Thyroid gland (tissue), 4 donors: ENCODE results near the gene ST6GALNAC3. TPM values are rescaled to one million over a fixed set of nuclear protein-coding genes. Genes with fewer than 3 reads are reported as not detected.

Experiments used
- DNase-seq, 2 donors: peaks; one replicate each; pipeline ENCODE4 v3.0.0-alpha.2; 2019
- H3K27ac ChIP-seq, 3 donors: fragments of 200-600 bp; sonication (generic); 1 replicate in 2 of 3; 2 replicates in 1 of 3; pipeline ENCODE4 v1.5.1; 2016 to 2019; ENCODE audit warnings: mild to moderate bottlenecking in 1 of 3, moderate library complexity in 1 of 3
- H3K27me3 ChIP-seq: fragments of 200-600 bp; sonication (generic); one replicate; pipeline ENCODE4 v1.5.1; 2019
- H3K36me3 ChIP-seq, 2 donors: fragments of 200-600 bp; sonication (generic); one replicate each; pipeline ENCODE4 v1.5.1; 2016 to 2019
- H3K4me1 ChIP-seq, 2 donors: fragments of 200-600 bp; sonication (generic); one replicate each; pipeline ENCODE4 v1.5.1; 2017 to 2019
- H3K4me3 ChIP-seq, 3 donors: fragments of 200-600 bp; sonication (generic); replicated peaks in 1 of 3; 1 replicate in 2 of 3; 2 replicates in 1 of 3; pipeline ENCODE4 v1.5.1; 2016; ENCODE audit warnings: mild to moderate bottlenecking in 1 of 3
- H3K9me3 ChIP-seq: fragments of 200-600 bp; sonication (generic); one replicate; pipeline ENCODE4 v1.5.1; 2017
- POLR2A ChIP-seq, 2 donors: fragments of 450-650 bp; IDR thresholded peaks; one replicate each; pipeline ENCODE4 v1.6.1; 2017; ENCODE audit warnings: antibody characterized with exemption in 2 of 2, mild to moderate bottlenecking in 2 of 2, moderate library complexity in 1 of 2
- whole genome bisulfite sequencing, 2 donors: methylation state at CpG; one replicate each; pipeline ENCODE4 v1.1.5; 2017; 5-methylcytosine and 5-hydroxymethylcytosine counted together
- intact Hi-C: fragments of 100-400 bp; cut with DNase I; formaldehyde crosslinking; loops from one replicate; pipeline ENCODE4 v1.15.1; 2023
- total RNA-seq, 4 donors: library from RNA; depleted of rRNA; stranded (reverse); fragments of >200 nt; gene quantifications; one replicate each; pipeline ENCODE4 v1.2.3, GENCODE V29; 2016
- TF ChIP-seq, protein P1 (sequence below), 6 experiments: fragments of 200-600 bp in 3 of 6; fragments of 450-650 bp in 3 of 6; sonication (generic) in 3 of 6; IDR thresholded peaks; one replicate each; pipeline ENCODE4 v1.5.1; 2016 to 2019; ENCODE audit warnings: antibody characterized with exemption in 6 of 6, mild to moderate bottlenecking in 2 of 6, inconsistent platforms in 1 of 6, moderate library complexity in 1 of 6

ST6GALNAC3 gene
- total RNA-seq, 4 donors from 2014 or later = 17.4 to 35.6 (median 31.6) TPM

DNA sequence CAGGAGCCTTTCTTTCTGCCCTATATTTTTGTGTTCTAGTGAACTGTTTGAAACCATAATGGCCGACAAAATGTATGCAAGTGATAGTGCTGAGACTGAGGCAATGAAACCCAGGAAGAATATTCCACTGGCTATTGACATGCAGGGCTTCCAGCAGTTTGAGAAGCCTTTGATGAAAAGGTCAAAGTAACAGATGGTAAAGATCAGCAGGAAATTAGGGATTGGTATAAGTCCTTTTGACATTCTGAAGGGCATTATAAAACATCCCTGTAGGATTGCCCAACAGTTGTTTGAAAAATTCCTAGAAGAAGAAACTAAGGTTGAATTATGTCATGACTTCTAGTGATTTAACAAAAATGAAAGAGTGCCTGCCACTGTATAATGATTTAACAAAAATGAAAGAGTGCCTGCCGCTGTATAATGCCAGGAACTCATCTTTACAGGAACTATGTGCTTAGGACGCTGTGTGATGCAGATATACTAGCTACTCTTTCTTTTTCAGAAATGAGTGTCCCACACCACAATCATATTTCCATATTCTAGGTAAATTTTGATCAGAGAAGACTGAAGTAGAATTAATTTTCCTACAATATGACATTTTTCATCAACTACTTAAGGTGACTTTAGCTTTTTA lies 508.8 kb downstream of the ST6GALNAC3 start:
- Histone ChIP-seq H3K36me3 (no peaks in the 10 kb centered on the region), H3K4me3 (no peak overlapping the region), H3K4me1 (no peaks in the 10 kb centered on the region), H3K27ac (no peak overlapping the region), H3K9me3 (no peaks in the 10 kb centered on the region), H3K27me3 (no peaks in the 10 kb centered on the region)
- TF ChIP-seq POLR2A (IDR thresholded peaks at IDR 0.05) = no peak
- TF ChIP-seq, protein P1, sequence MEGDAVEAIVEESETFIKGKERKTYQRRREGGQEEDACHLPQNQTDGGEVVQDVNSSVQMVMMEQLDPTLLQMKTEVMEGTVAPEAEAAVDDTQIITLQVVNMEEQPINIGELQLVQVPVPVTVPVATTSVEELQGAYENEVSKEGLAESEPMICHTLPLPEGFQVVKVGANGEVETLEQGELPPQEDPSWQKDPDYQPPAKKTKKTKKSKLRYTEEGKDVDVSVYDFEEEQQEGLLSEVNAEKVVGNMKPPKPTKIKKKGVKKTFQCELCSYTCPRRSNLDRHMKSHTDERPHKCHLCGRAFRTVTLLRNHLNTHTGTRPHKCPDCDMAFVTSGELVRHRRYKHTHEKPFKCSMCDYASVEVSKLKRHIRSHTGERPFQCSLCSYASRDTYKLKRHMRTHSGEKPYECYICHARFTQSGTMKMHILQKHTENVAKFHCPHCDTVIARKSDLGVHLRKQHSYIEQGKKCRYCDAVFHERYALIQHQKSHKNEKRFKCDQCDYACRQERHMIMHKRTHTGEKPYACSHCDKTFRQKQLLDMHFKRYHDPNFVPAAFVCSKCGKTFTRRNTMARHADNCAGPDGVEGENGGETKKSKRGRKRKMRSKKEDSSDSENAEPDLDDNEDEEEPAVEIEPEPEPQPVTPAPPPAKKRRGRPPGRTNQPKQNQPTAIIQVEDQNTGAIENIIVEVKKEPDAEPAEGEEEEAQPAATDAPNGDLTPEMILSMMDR (IDR thresholded peaks at IDR 0.05) = no peak
- DNase-seq = no peak
- intact Hi-C loops = no loop called here
- WGBS, 2 donors = 85 to 91% methylated on average over 3 of the region's 3 CpGs

DNA sequence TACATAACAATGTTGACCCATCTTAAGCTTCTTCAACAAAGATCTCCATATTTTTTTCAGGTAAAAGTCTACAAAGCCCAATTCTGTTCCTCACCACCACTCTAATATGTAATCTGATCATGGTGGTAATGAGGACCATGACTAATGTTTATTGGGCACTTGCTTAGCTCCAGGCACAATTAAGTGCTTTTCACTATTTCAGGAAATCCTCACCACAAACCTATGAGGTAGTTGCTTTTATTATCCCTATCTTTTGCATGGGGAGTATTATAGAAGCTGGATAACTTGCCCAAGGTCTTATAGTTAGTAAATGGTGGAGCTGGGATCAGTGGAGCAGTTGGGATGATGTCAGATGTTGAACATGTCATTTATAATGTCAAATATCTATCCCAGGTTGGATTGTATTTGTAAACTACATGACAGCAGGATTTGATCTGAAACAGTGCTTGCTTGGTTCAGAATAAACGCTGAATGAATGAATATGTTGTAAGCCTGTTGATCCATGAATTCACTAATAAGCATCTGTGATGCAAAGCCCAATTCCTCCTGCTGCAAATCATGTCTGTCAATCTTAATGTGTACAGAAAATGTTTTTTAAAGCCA lies 509.4 kb downstream of the ST6GALNAC3 start:
- WGBS, 2 donors = 96% methylated on average over 1 of the region's 1 CpG
- intact Hi-C loops = no loop called here
- Histone ChIP-seq H3K36me3 (no peaks in the 10 kb centered on the region), H3K4me1 (no peaks in the 10 kb centered on the region), H3K4me3 (no peak overlapping the region), H3K27ac (no peak overlapping the region), H3K27me3 (no peaks in the 10 kb centered on the region), H3K9me3 (no peaks in the 10 kb centered on the region)
- no peak for DNase-seq
- TF ChIP-seq POLR2A (IDR thresholded peaks at IDR 0.05) = no peak
- TF ChIP-seq, protein P1 (IDR thresholded peaks at IDR 0.05) = no peak

DNA sequence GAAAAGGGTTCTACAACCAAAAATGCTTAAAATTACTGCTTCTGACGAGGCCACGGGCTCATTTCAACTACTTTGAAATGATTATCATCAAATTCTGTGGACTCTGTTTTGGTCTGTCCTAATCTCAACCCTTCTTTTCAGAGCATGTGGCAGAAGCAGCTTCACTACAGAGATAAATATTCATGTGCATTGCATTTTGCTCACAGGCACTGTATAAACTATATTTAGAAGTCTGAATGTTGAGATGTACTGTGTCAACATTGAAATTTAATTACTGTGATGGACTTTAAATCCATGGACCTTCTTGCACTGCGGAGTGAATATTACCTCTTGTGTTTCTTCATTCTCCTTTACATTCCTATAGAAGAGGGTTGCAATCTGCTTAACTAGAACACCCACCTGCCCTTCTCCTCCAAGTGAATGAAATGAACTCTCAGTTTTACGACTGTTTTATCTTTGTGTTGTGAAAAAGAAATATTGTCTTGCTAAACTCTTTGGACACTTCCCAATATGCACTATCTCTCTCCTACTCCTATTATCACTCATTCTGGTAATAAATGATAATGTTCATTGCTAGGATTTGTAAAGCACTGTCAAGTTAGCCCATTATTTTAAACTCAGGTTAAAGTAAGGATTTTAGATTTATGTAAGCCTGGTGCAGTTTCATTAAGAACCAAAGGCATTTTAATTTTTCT lies 511.6 kb downstream of the ST6GALNAC3 start:
- TF ChIP-seq POLR2A (IDR thresholded peaks at IDR 0.05) = no peak
- TF ChIP-seq, protein P1 (IDR thresholded peaks at IDR 0.05) = no peak
- DNase-seq = no peak
- Histone ChIP-seq H3K27me3 (no peaks in the 10 kb centered on the region), H3K9me3 (no peaks in the 10 kb centered on the region), H3K36me3 (no peaks in the 10 kb centered on the region), H3K4me1 (no peaks in the 10 kb centered on the region), H3K4me3 (no peak overlapping the region), H3K27ac (no peak overlapping the region)
- WGBS, 2 donors = 90 to 93% methylated on average over 4 of the region's 4 CpGs
- intact Hi-C loops = no loop called here

DNA sequence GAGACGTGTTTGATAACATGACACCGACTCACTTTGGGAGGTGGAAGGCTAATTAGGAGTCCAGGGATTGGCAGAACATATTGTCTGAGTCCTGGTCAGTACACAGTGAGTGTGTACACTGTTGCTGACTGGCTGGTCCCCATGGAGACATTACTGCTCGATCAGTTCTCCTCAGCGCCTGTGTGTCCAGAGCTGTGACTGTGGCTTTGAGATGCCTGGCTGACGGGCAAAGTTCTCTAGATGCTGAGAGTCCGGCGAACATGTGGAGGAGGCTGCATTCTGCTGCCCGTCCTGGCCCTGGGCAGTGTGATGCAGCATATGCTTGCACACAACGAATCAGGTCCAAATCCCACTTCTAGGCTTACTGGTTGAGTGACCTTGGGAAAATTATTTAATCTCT lies 512.7 kb downstream of the ST6GALNAC3 start:
- DNase-seq = no peak
- no peak for TF ChIP-seq POLR2A (IDR thresholded peaks at IDR 0.05)
- TF ChIP-seq, protein P1 (IDR thresholded peaks at IDR 0.05) = no peak

DNA sequence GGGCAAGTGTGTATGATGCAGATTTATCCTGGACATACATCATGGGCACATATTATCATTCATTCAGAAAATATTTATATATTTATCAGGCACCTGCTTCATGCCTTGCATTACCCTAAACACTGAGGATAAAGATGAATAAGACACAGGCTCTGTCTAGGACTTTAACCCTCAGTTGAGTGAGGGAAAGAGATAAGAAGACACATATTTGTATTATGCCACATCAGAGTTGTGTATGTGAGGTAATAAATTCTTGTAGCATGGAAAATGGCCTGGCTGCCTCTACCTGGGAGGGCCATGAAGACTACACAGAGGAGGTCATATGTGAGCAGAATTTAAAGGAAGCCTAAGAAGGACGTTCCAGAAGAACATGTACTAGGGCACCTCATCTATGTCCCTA lies 516.9 kb downstream of the ST6GALNAC3 start:
- H3K36me3 ChIP-seq = no peaks in the 10 kb centered on the region
- no peaks in the 10 kb centered on the region for H3K9me3 ChIP-seq
- no peak for DNase-seq
- TF ChIP-seq, protein P1 (IDR thresholded peaks at IDR 0.05) = no peak
- TF ChIP-seq POLR2A (IDR thresholded peaks at IDR 0.05) = no peak
- no peak overlapping the region for H3K4me3 ChIP-seq
- WGBS, 2 donors = 91 to 100% methylated on average over 1 of the region's 1 CpG
- intact Hi-C loops = no loop called here
- H3K4me1 ChIP-seq = no peaks in the 10 kb centered on the region
- no peaks in the 10 kb centered on the region for H3K27me3 ChIP-seq
- H3K27ac ChIP-seq = no peak overlapping the region

More for the DNA sequence above, 512.7 kb downstream of the ST6GALNAC3 start:
- intact Hi-C loops = no loop called here
- Histone ChIP-seq H3K27ac (no peak overlapping the region), H3K4me3 (no peak overlapping the region), H3K27me3 (no peaks in the 10 kb centered on the region), H3K36me3 (no peaks in the 10 kb centered on the region), H3K9me3 (no peaks in the 10 kb centered on the region), H3K4me1 (no peaks in the 10 kb centered on the region)
- WGBS, 2 donors = 91 to 93% methylated on average over 9 of the region's 9 CpGs
